GM10248 (cell line): ENCODE measurements around the gene GNAT2.
A peak's percentile ranks its signal among the peaks of the same experiment; 100 is the strongest.

Experiments used
- CTCF ChIA-PET: fragments of 300-600 bp; sonication (Branson Sonifier 250); formaldehyde crosslinking; extraction: SDS; loops from one replicate; lab custom pipeline; 2021; ENCODE audit warnings: antibody characterized with exemption; lab: Yijun Ruan, JAX
- POLR2A ChIA-PET: fragments of 350-650 bp; sonication (Branson Sonifier 250); formaldehyde crosslinking; extraction: SDS; loops from one replicate; lab custom pipeline; 2020; ENCODE audit warnings: antibody characterized with exemption; lab: Yijun Ruan, JAX
- DNase-seq: peaks from one replicate; pipeline ENCODE4 v3.0.0; 2012; ENCODE audit errors: extremely low spot score
- TF ChIP-seq, protein P1 (sequence below): IDR thresholded peaks from 2 replicates; pipeline ENCODE4 v1.5.1; 2012; ENCODE audit warnings: mild to moderate bottlenecking, low read depth; ENCODE audit errors: extremely low read depth, missing control alignments, control extremely low read depth

Gene GNAT2

DNA sequence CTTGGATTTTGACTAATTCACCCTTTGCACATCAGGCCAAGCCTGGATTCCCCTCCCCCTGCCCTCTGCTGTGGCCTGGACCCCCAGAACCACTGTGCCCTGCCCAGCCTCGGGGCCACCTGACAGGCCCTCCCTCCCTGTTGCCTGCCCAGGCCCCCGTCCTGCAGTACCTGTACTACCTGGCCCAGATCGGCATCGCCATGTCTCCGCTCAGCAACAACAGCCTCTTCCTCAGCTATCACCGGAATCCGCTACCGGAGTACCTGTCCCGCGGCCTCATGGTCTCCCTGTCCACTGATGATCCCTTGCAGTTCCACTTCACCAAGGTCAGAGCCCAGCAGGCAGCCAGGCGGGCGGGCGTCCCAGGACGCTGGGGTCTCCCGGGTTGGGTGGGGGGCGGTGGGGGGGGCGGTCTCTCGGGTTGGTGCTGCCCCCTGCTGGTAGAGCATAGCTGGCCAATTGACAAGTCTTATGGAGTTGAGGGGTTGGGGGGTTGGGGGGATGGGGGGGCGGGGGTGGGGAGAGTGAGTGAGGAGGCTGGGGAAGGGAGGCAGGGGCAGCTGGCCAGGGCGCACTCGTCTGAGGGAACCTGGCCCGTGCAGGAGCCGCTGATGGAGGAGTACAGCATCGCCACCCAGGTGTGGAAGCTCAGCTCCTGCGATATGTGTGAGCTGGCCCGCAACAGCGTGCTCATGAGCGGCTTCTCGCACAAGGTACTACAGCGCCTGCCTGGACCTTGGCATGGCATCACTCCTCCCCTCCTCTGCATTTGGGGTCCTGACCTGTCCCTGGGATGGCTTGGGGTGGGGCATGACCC lies 10.9 kb upstream of the GNAT2 start:
- CTCF ChIA-PET = interaction anchor here (0.8 to 11.9 kb wide), 22 partner anchors 10 to 354 kb away, joined by 3 to 135 read pairs (median 4); partner anchors contain the start of genes AHCYL1, AMPD2, GNAI3 and GNAT2
- DNase-seq = peak; percentile 59
- POLR2A ChIA-PET = interaction anchor here (0.8 to 1.4 kb wide), 2 partner anchors 82 to 84 kb away, joined by 5 read pairs; partner anchors contain the start of gene GNAI3
- TF ChIP-seq, protein P1, sequence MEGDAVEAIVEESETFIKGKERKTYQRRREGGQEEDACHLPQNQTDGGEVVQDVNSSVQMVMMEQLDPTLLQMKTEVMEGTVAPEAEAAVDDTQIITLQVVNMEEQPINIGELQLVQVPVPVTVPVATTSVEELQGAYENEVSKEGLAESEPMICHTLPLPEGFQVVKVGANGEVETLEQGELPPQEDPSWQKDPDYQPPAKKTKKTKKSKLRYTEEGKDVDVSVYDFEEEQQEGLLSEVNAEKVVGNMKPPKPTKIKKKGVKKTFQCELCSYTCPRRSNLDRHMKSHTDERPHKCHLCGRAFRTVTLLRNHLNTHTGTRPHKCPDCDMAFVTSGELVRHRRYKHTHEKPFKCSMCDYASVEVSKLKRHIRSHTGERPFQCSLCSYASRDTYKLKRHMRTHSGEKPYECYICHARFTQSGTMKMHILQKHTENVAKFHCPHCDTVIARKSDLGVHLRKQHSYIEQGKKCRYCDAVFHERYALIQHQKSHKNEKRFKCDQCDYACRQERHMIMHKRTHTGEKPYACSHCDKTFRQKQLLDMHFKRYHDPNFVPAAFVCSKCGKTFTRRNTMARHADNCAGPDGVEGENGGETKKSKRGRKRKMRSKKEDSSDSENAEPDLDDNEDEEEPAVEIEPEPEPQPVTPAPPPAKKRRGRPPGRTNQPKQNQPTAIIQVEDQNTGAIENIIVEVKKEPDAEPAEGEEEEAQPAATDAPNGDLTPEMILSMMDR = peak; percentile 29

DNA sequence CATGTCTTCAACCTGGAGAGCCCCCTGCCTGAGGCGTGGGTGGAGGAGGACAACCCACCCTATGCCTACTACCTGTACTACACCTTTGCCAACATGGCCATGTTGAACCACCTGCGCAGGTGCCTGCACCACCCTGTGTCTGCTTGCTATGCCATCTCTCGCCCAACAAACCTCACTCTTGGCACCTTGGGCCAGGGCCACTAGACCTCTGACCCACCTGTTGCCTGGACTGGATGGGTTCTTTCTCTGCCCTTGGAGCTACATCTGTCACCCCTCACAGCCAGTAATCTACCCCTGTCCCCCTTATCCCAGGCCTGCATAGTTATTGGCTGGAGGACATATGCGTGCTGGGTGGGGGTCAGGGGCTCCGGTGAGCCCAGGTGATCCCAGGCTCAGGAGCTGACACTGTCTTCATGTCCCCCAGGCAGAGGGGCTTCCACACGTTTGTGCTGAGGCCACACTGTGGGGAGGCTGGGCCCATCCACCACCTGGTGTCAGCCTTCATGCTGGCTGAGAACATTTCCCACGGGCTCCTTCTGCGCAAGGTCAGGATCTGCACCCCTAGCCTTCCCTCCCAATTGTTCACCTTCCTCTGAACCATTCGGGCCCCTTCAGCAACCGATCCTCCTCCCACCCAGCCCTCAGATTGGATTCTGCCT lies 10.1 kb upstream of the GNAT2 start:
- TF ChIP-seq, protein P1 = no peak
- CTCF ChIA-PET = interaction anchor here (0.6 to 11.9 kb wide), 17 partner anchors 9 to 355 kb away, joined by 3 to 135 read pairs (median 4); partner anchors contain the start of genes AHCYL1, AMPD2, GNAI3 and GNAT2
- POLR2A ChIA-PET = no interaction called here
- peak; percentile 24 for DNase-seq

- DNase-seq = no peak
- TF ChIP-seq, protein P1 = no peak
- CTCF ChIA-PET = interaction anchor here (0.6 to 11.9 kb wide), 11 partner anchors 11 to 356 kb away, joined by 3 to 135 read pairs (median 4); partner anchors contain the start of genes AHCYL1 and GNAI3
- POLR2A ChIA-PET = interaction anchor here (0.5 kb wide), 1 partner anchor 73 kb away, joined by 6 read pairs; no protein-coding TSS in a partner anchor
These were observed 9.3 kb upstream of the GNAT2 start for GRCh38 chr1:109628540-109629321.

GRCh38 chr1:109627692-109628399 lies 8.4 kb upstream of the GNAT2 start:
- POLR2A ChIA-PET = interaction anchor here (0.5 kb wide), 1 partner anchor 72 kb away, joined by 6 read pairs; no protein-coding TSS in a partner anchor
- TF ChIP-seq, protein P1 = no peak
- DNase-seq = peak; percentile 16
- CTCF ChIA-PET = interaction anchor here (1.0 to 11.9 kb wide), 6 partner anchors 12 to 149 kb away, joined by 3 to 135 read pairs (median 6); no protein-coding TSS in a partner anchor

GRCh38 chr1:109626682-109627408 lies 7.4 kb upstream of the GNAT2 start:
- TF ChIP-seq, protein P1 = no peak
- POLR2A ChIA-PET = no interaction called here
- no peak for DNase-seq
- CTCF ChIA-PET = interaction anchor here (1.7 to 11.9 kb wide), 5 partner anchors 10 to 150 kb away, joined by 7 to 135 read pairs (median 13); no protein-coding TSS in a partner anchor
